Ovary (tissue), 9 donors: Measurements from ENCODE around the gene UCK2. TPM values are rescaled to one million over a fixed set of nuclear protein-coding genes. Genes with fewer than 3 reads are reported as not detected.

Source experiments
- DNase-seq, 5 donors: peaks; one replicate each; pipeline ENCODE4 v3.0.0-alpha.2; 2019 to 2020
- H3K27ac ChIP-seq, 2 donors: fragments of 200-600 bp; one replicate each; pipeline versions ENCODE4 v1.5.1 to v1.8.0; 2019 to 2022
- H3K27me3 ChIP-seq: fragments of 200-600 bp; one replicate; pipeline ENCODE4 v1.8.0; 2022
- H3K36me3 ChIP-seq: fragments of 200-600 bp; sonication (generic); one replicate; pipeline ENCODE4 v1.5.1; 2019
- H3K4me1 ChIP-seq: one replicate; pipeline ENCODE4 v1.8.1; 2013; ENCODE audit warnings: mild to moderate bottlenecking, moderate library complexity; ENCODE audit not compliant: insufficient read depth
- H3K4me3 ChIP-seq: fragments of 200-600 bp; sonication (generic); one replicate; pipeline ENCODE4 v1.5.1; 2017
- H3K9me3 ChIP-seq, 2 donors: fragments of 200-600 bp in 1 of 2; sonication (generic) in 1 of 2; one replicate each; pipeline versions ENCODE4 v1.5.1 to v1.8.1; 2013 to 2019; ENCODE audit warnings: mild to moderate bottlenecking in 1 of 2, moderate library complexity in 1 of 2
- CTCF ChIP-seq, 3 donors: fragments of 450-650 bp in 2 of 3; fragments of 200-600 bp in 1 of 3; IDR thresholded peaks; one replicate each; pipeline versions ENCODE4 v1.5.1 to v1.8.0; 2016 to 2022; ENCODE audit warnings: antibody characterized with exemption in 3 of 3, mild to moderate bottlenecking in 1 of 3
- EP300 ChIP-seq: sonication (generic); formaldehyde crosslinking; IDR thresholded peaks from one replicate; pipeline ENCODE4 v1.6.1; 2017; ENCODE audit warnings: antibody characterized with exemption
- POLR2A ChIP-seq: fragments of 450-650 bp; IDR thresholded peaks from one replicate; pipeline ENCODE4 v1.6.1; 2017; ENCODE audit warnings: antibody characterized with exemption, mild to moderate bottlenecking, moderate library complexity
- WGBS, 3 donors: extraction: QIAGEN DNeasy Blood & Tissue Kit in 1 of 3; methylation state at CpG; one replicate each; pipeline versions ENCODE4 v1.1.5 to v1.1.7; 2013 to 2017; 5-methylcytosine and 5-hydroxymethylcytosine counted together
- intact Hi-C, 4 donors: fragments of 100-400 bp; cut with DNase I; formaldehyde crosslinking; loops; one replicate each; pipeline versions ENCODE4 v1.11.0 to v1.15.1; 2022 to 2023
- polyA plus RNA-seq, 2 donors: library from polyadenylated mRNA; stranded (reverse); fragments of 200-250 nt in 1 of 2; fragments of 350-450 nt in 1 of 2; fragmentation: Illumina TruSeq in 1 of 2; extraction: RNeasy Lipid Tissue Mini Kit (QIAGEN cat#74804) in 1 of 2; gene quantifications; one replicate each; pipeline ENCODE4 v1.2.3, GENCODE V29; 2013 to 2014
- total RNA-seq, 7 donors: library from RNA; depleted of rRNA in 2 of 7; stranded (reverse); fragments of >200 nt in 2 of 7; fragmentation: NEBNext Ultra II Directional in 3 of 7; extraction: Animal tissue kit (Norgen Biotek cat#: 25700) in 3 of 7; gene quantifications; one replicate each; pipeline versions ENCODE4 v1.1.0 to v1.2.4, GENCODE V29; 2016 to 2023
- donor health status: DM: no; HTN: no; CAD: no; lungs with moderate emphysema.
- donor health status: DM: no; HTN: no; CAD: no.
- donor health status: Bipolar disorder and iron deficiency.
- donor health status: DM: yes; HTN: yes; CAD: no.
- donor health status: DM: no; HTN: no; CAD: no.
- donor health status: DM: yes; HTN: yes; CAD: no.

UCK2 gene
- total and polyA plus RNA-seq, 9 donors, result 7.3 to 22.7 (median 16.4) TPM

- Histone ChIP-seq H3K36me3 (no peaks in the 10 kb centered on the region), H3K27me3 (no peaks in the 10 kb centered on the region), H3K27ac (no peak overlapping the region), H3K4me1 (peaks cover 3% of the 10 kb centered on the region), H3K9me3 (peaks cover 0 to 4% of the 10 kb centered on the region in 2 donors), H3K4me3 (no peak overlapping the region)
- no peak for DNase-seq
- WGBS, 3 donors, result 98 to 100% (median 100%) methylated on average over 3 of the region's 3 CpGs
- TF ChIP-seq CTCF (IDR thresholded peaks at IDR 0.05), result no peak
- TF ChIP-seq POLR2A, result no peak
- TF ChIP-seq EP300, result no peak
- intact Hi-C loops, result no loop called here
Observed at GRCh38 chr1:165831146-165831545, 3.7 kb downstream of the UCK2 start.

GRCh38 chr1:165832902-165833301 is 5.5 kb downstream of the UCK2 start:
- no peaks in the 10 kb centered on the region for H3K36me3 ChIP-seq
- H3K4me1 ChIP-seq, result peaks cover 4% of the 10 kb centered on the region
- no peaks in the 10 kb centered on the region for H3K9me3 ChIP-seq
- TF ChIP-seq CTCF (IDR thresholded peaks at IDR 0.05) (no peak), POLR2A (no peak), EP300 (no peak)
- no peak overlapping the region for H3K27ac ChIP-seq
- intact Hi-C loops, result no loop called here
- no peak for DNase-seq
- H3K4me3 ChIP-seq, result no peak overlapping the region
- 86 to 89% (median 87%) methylated on average over 9 of the region's 9 CpGs for WGBS, 3 donors
- H3K27me3 ChIP-seq, result no peaks in the 10 kb centered on the region

- 74 to 86% (median 79%) methylated on average over 2 of the region's 2 CpGs for WGBS, 3 donors
- no peak for DNase-seq
- Histone ChIP-seq H3K27ac (no peak overlapping the region), H3K4me3 (no peak overlapping the region), H3K36me3 (no peaks in the 10 kb centered on the region), H3K27me3 (no peaks in the 10 kb centered on the region), H3K9me3 (no peaks in the 10 kb centered on the region), H3K4me1 (peaks cover 5% of the 10 kb centered on the region)
- intact Hi-C loops, result no loop called here
- no peak for TF ChIP-seq EP300
- TF ChIP-seq CTCF (IDR thresholded peaks at IDR 0.05), result no peak
- no peak for TF ChIP-seq POLR2A
Observed at GRCh38 chr1:165833358-165833757, 5.9 kb downstream of the UCK2 start.

- Histone ChIP-seq H3K27me3 (no peaks in the 10 kb centered on the region), H3K9me3 (no peaks in the 10 kb centered on the region), H3K36me3 (no peaks in the 10 kb centered on the region), H3K27ac (no peak overlapping the region), H3K4me3 (no peak overlapping the region), H3K4me1 (peaks cover 5% of the 10 kb centered on the region)
- WGBS, 3 donors, result 45 to 71% (median 51%) methylated on average over 1 of the region's 1 CpG
- intact Hi-C loops, result no loop called here
- no peak for TF ChIP-seq EP300
- no peak for TF ChIP-seq CTCF (IDR thresholded peaks at IDR 0.05)
- no peak for TF ChIP-seq POLR2A
- no peak for DNase-seq
Observed at GRCh38 chr1:165834229-165834628, 6.8 kb downstream of the UCK2 start.
